K562 (cell line): Measurements from ENCODE around the gene DAB1.

Experiments used
- CCAR2 ChIP-seq: fragments of 200-400 bp; formaldehyde crosslinking; IDR thresholded peaks from 2 replicates; pipeline ENCODE4 v1.6.1; 2017; ENCODE audit warnings: mild to moderate bottlenecking, low read depth, low read length
- EZH2 ChIP-seq: IDR thresholded peaks from 2 replicates; pipeline ENCODE4 v1.6.1; 2012; ENCODE audit warnings: low read depth, mild to moderate bottlenecking, inconsistent platforms, low read length, borderline replicate concordance
- YY1 ChIP-seq, 3 experiments: IDR thresholded peaks; 2 replicates each; pipeline ENCODE4 v1.6.1; 2011; ENCODE audit warnings: low read length in 2 of 3, mild to moderate bottlenecking in 2 of 3, moderate library complexity in 2 of 3, borderline replicate concordance in 1 of 3, control low read depth in 1 of 3, low read depth in 1 of 3; ENCODE audit not compliant: insufficient read depth in 3 of 3, insufficient replicate concordance in 2 of 3, control insufficient read depth in 1 of 3, insufficient read length in 1 of 3; ENCODE audit errors: extremely low read depth in 1 of 3
- ZEB2 ChIP-seq: fragments of 450-650 bp; IDR thresholded peaks from 2 replicates; pipeline ENCODE4 v1.6.1; 2016
- TF ChIP-seq, protein P1 (sequence below), 2 experiments: fragments of 450-650 bp in 1 of 2; sonication (generic) in 1 of 2; formaldehyde crosslinking in 1 of 2; IDR thresholded peaks in 1 of 2; conservative IDR thresholded peaks in 1 of 2; 2 replicates each; pipeline versions ENCODE4 v1.6.1 to v1.8.1; 2016 to 2023; ENCODE audit warnings: mild to moderate bottlenecking in 2 of 2, moderate library complexity in 2 of 2, inconsistent platforms in 1 of 2, missing genetic modification reagents in 1 of 2

DNA sequence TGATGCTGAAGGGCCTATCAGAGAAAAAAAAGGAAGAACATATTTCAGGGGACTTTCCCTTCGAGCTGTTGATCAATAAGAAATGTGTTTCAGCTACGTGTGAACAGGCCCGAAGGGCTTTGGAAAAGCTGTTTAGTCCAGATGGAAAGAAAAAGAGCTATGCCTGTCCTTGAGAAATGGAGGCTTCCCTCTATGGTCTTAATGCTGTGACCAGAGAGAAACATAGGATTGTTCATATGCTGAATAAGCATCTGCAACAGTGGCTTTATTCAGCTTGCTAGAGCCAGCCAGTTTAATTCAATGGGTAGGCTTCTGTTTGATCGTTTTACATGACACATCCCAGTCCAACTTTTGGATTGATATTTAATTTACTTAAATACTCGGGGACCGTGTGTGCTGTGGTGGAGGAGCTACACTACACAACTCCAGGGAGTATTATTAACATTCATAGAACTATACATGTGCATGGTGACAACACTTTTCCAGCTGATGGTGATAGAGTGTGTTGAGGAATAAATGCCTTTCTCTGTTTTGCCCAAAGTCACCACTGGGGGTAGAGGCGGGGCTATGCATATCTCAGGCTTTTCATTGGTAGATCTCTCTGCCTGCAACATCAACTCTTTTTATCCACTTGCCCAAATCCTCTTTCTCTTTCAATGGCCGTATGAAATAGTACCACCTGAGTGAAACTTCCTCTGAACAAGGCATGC, 351.3 kb downstream of the DAB1 start:
- TF ChIP-seq YY1 (IDR thresholded peaks at IDR 0.05; ENCODE audit: borderline replicate concordance in 1 of 3, control insufficient read depth in 1 of 3, extremely low read depth in 1 of 3, insufficient read depth in 3 of 3, insufficient read length in 1 of 3, insufficient replicate concordance in 2 of 3, low read depth in 1 of 3, low read length in 2 of 3) (no peak), ZEB2 (no peak), CCAR2 (no peak), EZH2 (no peak)
- TF ChIP-seq, protein P1, sequence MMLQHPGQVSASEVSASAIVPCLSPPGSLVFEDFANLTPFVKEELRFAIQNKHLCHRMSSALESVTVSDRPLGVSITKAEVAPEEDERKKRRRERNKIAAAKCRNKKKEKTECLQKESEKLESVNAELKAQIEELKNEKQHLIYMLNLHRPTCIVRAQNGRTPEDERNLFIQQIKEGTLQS (IDR thresholded peaks at IDR 0.05) = no peak
- TF ChIP-seq, protein P1 (CRISPR knock-in tag; conservative IDR thresholded peaks at IDR 0.05) = no peak
